H1 (cell line): ENCODE results near the gene VGLL1. TPM values are rescaled to one million over a fixed set of nuclear protein-coding genes. Genes with fewer than 3 reads are reported as not detected.

Experiments used
- CTBP2 ChIP-seq: IDR thresholded peaks from 2 replicates; pipeline ENCODE4 v1.7.0; 2011; ENCODE audit warnings: borderline replicate concordance, mild to moderate bottlenecking, moderate library complexity, mixed read lengths, low read length; ENCODE audit not compliant: insufficient read depth, insufficient read length
- CTCF ChIP-seq, 3 experiments: IDR thresholded peaks; 1 replicate in 2 of 3; 2 replicates in 1 of 3; pipeline versions ENCODE4 v1.5.1 to v1.6.1; 2011; ENCODE audit warnings: low read length in 3 of 3, mild to moderate bottlenecking in 3 of 3, inconsistent platforms in 2 of 3, low read depth in 1 of 3, moderate library complexity in 1 of 3; ENCODE audit not compliant: insufficient read depth in 1 of 3; ENCODE audit errors: control extremely low read depth in 1 of 3
- EGR1 ChIP-seq: IDR thresholded peaks from 2 replicates; pipeline ENCODE4 v1.6.1; 2011; ENCODE audit warnings: low read depth, low read length, borderline replicate concordance
- KDM1A ChIP-seq: fragments of 200-600, 300-600 bp; sonication (generic); IDR thresholded peaks from 2 replicates; pipeline ENCODE4 v1.7.1; 2016; ENCODE audit warnings: mild to moderate bottlenecking, low read length, borderline replicate concordance
- RFX5 ChIP-seq: IDR thresholded peaks from 2 replicates; pipeline ENCODE4 v1.6.1; 2011; ENCODE audit warnings: low read depth, low read length, improper control_type of control experiment, borderline replicate concordance
- ZNF274 ChIP-seq: IDR thresholded peaks from 2 replicates; pipeline ENCODE4 v1.7.0; 2012; ENCODE audit warnings: low read length, borderline replicate concordance; ENCODE audit errors: extremely low read depth
- polyA plus RNA-seq, 7 experiments: library from polyadenylated mRNA; depleted of rRNA in 3 of 7; stranded (reverse) in 5 of 7; unstranded in 2 of 7; fragments of >200 nt in 5 of 7; fragments of 200-250 nt in 2 of 7; gene quantifications; 1 replicate in 5 of 7; 2 replicates in 1 of 7; 4 replicates in 1 of 7; pipeline versions ENCODE4 v1.2.1 to v1.2.3, GENCODE V29; 2011 to 2013; ENCODE audit warnings: missing spikeins in 2 of 7, mixed read lengths in 2 of 7
- total RNA-seq: library from RNA; stranded (reverse); fragmentation: NEBNext Ultra II Directional; extraction: Animal tissue kit (Norgen Biotek cat#: 25700); gene quantifications from 2 replicates; pipeline ENCODE4 v1.2.1, GENCODE V29; 2021

The VGLL1 gene
- total and polyA plus RNA-seq, 2 of the 8 experiments (the other 6 are each of a cell fraction or from before 2014, with no cell fraction given): not detected

- no peak for TF ChIP-seq CTCF (IDR thresholded peaks at IDR 0.05; ENCODE audit: control extremely low read depth in 1 of 3, insufficient read depth in 1 of 3, low read depth in 1 of 3, low read length in 3 of 3)
- TF ChIP-seq CTBP2: no peak
- no peak for TF ChIP-seq EGR1
- no peak for TF ChIP-seq ZNF274
- no peak for TF ChIP-seq KDM1A
- no peak for TF ChIP-seq RFX5
- TF ChIP-seq, all 59 proteins: peak for 0
Observed at GRCh38 chrX:136588036-136588435, 56.0 kb downstream of the VGLL1 start (continued).
